K562 (cell line): ENCODE data around the gene TMEM273. TPM values are rescaled to one million over a fixed set of nuclear protein-coding genes. Genes with fewer than 3 reads are reported as not detected.
A peak's percentile ranks its signal among the peaks of the same experiment; 100 is the strongest.

Experiments used
- ATAC-seq: fragments of 200-7000 bp; cut with Tn5 transposase; 3 replicates; pipeline ENCODE4 v1.9.1; 2020; ENCODE audit warnings: moderate library complexity
- BruUV-seq: library from RNA; stranded (reverse); fragments of 400-500 nt; replicated peaks from 2 replicates; lab custom pipeline; 2021; lab: Mats Ljungman, UMichigan
- CTCF ChIA-PET: fragments of 300-600 bp; formaldehyde crosslinking; extraction: SDS; loops from one replicate; lab custom pipeline; 2021; ENCODE audit warnings: low intra/inter-chr PET ratio; lab: Yijun Ruan, JAX
- POLR2A ChIA-PET: fragments of 300-600, 350-650 bp; sonication (Branson Sonifier 250); formaldehyde crosslinking; extraction: SDS; loops from one replicate; lab custom pipeline; 2021; ENCODE audit warnings: antibody characterized with exemption, inconsistent platforms; lab: Yijun Ruan, JAX
- DNase-seq, 4 experiments: peaks; one replicate each; pipeline versions ENCODE4 v3.0.0 to v3.0.0-alpha.2; 2011 to 2018; ENCODE audit warnings: low spot score in 3 of 4, mixed read lengths in 3 of 4; ENCODE audit errors: extremely low read depth in 1 of 4
- FAIRE-seq: peaks from 2 replicates; lab custom pipeline; 2011; peaks lifted over from hg19 to GRCh38; lab: Jason Lieb, UNC
- H2AFZ ChIP-seq: 2 replicates; pipeline ENCODE4 v1.6.0; 2011; ENCODE audit warnings: low read depth, low read length, control low read depth, inconsistent platforms
- H3K27ac ChIP-seq: fragments of 200-600 bp; 3 replicates; pipeline ENCODE4 v1.8.0; 2011; ENCODE audit warnings: low read depth, mild to moderate bottlenecking, control low read depth, inconsistent platforms, low read length, moderate library complexity, mixed read lengths; ENCODE audit errors: extremely low read depth
- H3K27me3 ChIP-seq, 2 experiments: fragments of 300-600 bp in 1 of 2; 2 replicates in 1 of 2; 3 replicates in 1 of 2; pipeline versions ENCODE4 v1.6.0 to v1.8.0; 2011; ENCODE audit warnings: inconsistent platforms in 2 of 2, low read length in 2 of 2, mild to moderate bottlenecking in 1 of 2, mixed read lengths in 1 of 2, moderate library complexity in 1 of 2; ENCODE audit not compliant: control insufficient read depth in 2 of 2, insufficient read depth in 2 of 2
- H3K36me3 ChIP-seq: fragments of 300-600 bp; 3 replicates; pipeline ENCODE4 v1.8.0; 2011; ENCODE audit warnings: mild to moderate bottlenecking, low read length, inconsistent platforms; ENCODE audit not compliant: control insufficient read depth, insufficient read depth
- H3K4me1 ChIP-seq, 2 experiments: fragments of 200-600 bp in 1 of 2; replicated peaks in 1 of 2; 2 replicates in 1 of 2; 3 replicates in 1 of 2; pipeline versions ENCODE4 v1.5.1 to v1.8.0; 2011; ENCODE audit warnings: inconsistent platforms in 2 of 2, low read length in 2 of 2, mild to moderate bottlenecking in 1 of 2, mixed read lengths in 1 of 2, moderate library complexity in 1 of 2; ENCODE audit not compliant: control insufficient read depth in 2 of 2, insufficient read depth in 2 of 2
- H3K4me2 ChIP-seq: 2 replicates; pipeline ENCODE4 v1.6.1; 2011; ENCODE audit warnings: low read length, control low read depth, inconsistent platforms, mixed read lengths; ENCODE audit not compliant: insufficient read depth
- H3K4me3 ChIP-seq: fragments of 200-600 bp; sonication (generic), shearing (Covaris generic); 2 replicates; pipeline ENCODE4 v1.5.1; 2016; ENCODE audit warnings: control low read depth, inconsistent platforms
- H3K79me2 ChIP-seq: fragments of 200-600 bp; 3 replicates; pipeline ENCODE4 v1.8.0; 2011; ENCODE audit warnings: low read length, inconsistent platforms; ENCODE audit not compliant: control insufficient read depth, insufficient read depth
- H3K9ac ChIP-seq, 2 experiments: 2 replicates each; pipeline versions ENCODE4 v1.6.0 to v1.6.1; 2011; ENCODE audit warnings: low read depth in 2 of 2, low read length in 2 of 2, control low read depth in 1 of 2, inconsistent platforms in 1 of 2, mild to moderate bottlenecking in 1 of 2, mixed read lengths in 1 of 2; ENCODE audit not compliant: insufficient read depth in 1 of 2
- H3K9me1 ChIP-seq: one replicate; pipeline ENCODE4 v1.6.0; 2011; ENCODE audit warnings: inconsistent platforms, mild to moderate bottlenecking, low read length, moderate library complexity; ENCODE audit not compliant: control insufficient read depth, insufficient read depth
- H3K9me3 ChIP-seq: replicated peaks from 2 replicates; pipeline ENCODE4 v1.5.1; 2011; ENCODE audit warnings: low read depth, low read length, inconsistent platforms; ENCODE audit not compliant: control insufficient read depth, insufficient read depth
- H4K20me1 ChIP-seq: replicated peaks from 2 replicates; pipeline ENCODE4 v1.6.1; 2011; ENCODE audit warnings: low read length, inconsistent platforms, mixed read lengths; ENCODE audit not compliant: control insufficient read depth, insufficient read depth
- HLTF ChIP-seq: fragments of 450-650 bp; IDR thresholded peaks from 2 replicates; pipeline ENCODE4 v1.6.1; 2016
- MIER1 ChIP-seq: fragments of 450-650 bp; IDR thresholded peaks from 2 replicates; pipeline ENCODE4 v1.6.1; 2016; ENCODE audit warnings: antibody characterized with exemption, mild to moderate bottlenecking, low read depth
- NFIC ChIP-seq: fragments of 450-650 bp; IDR thresholded peaks from 2 replicates; pipeline ENCODE4 v1.6.1; 2017; ENCODE audit warnings: mild to moderate bottlenecking, inconsistent platforms
- TAF7 ChIP-seq: fragments of 450-650 bp; IDR thresholded peaks from 2 replicates; pipeline ENCODE4 v1.6.1; 2016; ENCODE audit warnings: missing genetic modification characterization, missing compliant biosample characterization
- WGBS: fragments of 100-300 bp; shearing (Covaris generic); methylation state at CpG from one replicate; pipeline ENCODE4 v1.1.6; 2016; ENCODE audit warnings: low coverage, mixed read lengths; ENCODE audit not compliant: insufficient coverage; ENCODE audit errors: missing lambda C conversion rate; 5-methylcytosine and 5-hydroxymethylcytosine counted together
- in situ Hi-C: fragments of 300-500 bp; cut with MboI; formaldehyde crosslinking; loops from 4 replicates; pipeline ENCODE4 v1.15.0; 2018; ENCODE audit warnings: inconsistent platforms, mixed read lengths
- intact Hi-C: fragments of 100-400 bp; cut with micrococcal nuclease; formaldehyde crosslinking; loops from 2 replicates; pipeline ENCODE4 v1.14.2; 2022
- polyA plus RNA-seq, 8 experiments: library from polyadenylated mRNA; depleted of rRNA in 4 of 8; stranded (reverse) in 5 of 8; unstranded in 3 of 8; fragments of >200 nt; fragmentation: Nextera tagmentation in 2 of 8; fragmentation: Illumina TruSeq in 1 of 8; extraction: Ambion mirVana in 2 of 8; extraction: Trizol in 1 of 8; gene quantifications; 2 replicates each; pipeline versions ENCODE4 v1.2.1 to v1.2.3, GENCODE V29; 2011 to 2014; ENCODE audit warnings: inconsistent platforms in 1 of 8, missing spikeins in 1 of 8
- total RNA-seq, 7 experiments: library from RNA; depleted of rRNA in 6 of 7; stranded (reverse); fragments of >200 nt in 6 of 7; fragmentation: Illumina TruSeq in 2 of 7; extraction: Trizol in 2 of 7; gene quantifications; 2 replicates each; pipeline versions ENCODE4 v1.2.1 to v1.2.3, GENCODE V29; 2011 to 2021; ENCODE audit warnings: low replicate concordance in 1 of 7

TMEM273 gene
- total and polyA plus RNA-seq, 9 of the 15 experiments (the other 6 are each of a cell fraction or from before 2014, with no cell fraction given) = 39.2 to 131 (median 95.6) TPM

DNA sequence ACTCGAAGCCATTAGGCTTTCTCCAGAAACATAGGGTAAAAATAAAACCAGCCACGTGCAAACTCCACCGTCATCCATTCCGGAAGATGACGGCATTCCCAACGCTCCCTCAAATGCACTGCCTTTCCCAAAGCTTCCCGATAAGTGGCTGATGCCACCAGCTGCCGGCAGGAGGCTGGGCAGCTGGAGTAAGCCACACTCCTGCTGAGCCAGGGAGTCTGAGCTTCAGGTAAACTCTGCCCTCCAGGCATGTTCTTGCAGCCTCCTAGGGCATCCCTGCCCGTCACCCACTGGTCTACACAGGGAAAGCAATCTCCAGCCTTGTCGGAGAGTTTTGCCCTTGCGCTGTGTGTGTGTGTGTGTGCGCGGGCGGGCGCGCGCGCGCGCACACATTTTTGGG, 40.5 kb upstream of the TMEM273 start (continued):
- TF ChIP-seq TAF7 (tag) (no peak), MIER1 (no peak)
- TF ChIP-seq, all 486 proteins: peak for 0

DNA sequence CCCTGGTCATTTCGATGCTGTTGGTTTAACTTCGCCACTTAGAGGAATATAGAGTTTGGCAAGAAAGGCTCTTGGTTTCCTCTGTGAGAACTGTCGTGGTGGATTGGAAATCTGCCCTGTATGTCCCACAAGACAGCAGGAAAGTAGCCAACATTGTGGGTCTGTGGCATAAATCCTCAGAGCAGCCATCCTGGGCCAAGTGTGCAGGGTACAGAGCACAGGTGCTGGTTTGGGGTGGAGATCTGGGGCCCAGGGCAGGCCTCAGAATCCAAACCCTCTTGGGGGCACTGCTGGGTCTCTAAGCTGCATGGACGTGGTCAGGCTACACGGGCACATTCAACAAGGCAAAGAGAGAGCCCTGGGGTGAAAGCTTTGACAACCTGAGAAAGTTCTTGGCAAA, 39.2 kb upstream of the TMEM273 start:
- in situ Hi-C loops = no loop called here
- BruUV-seq = no TSS peak
- no peak overlapping the region for H3K4me2 ChIP-seq
- H2AFZ ChIP-seq = no peak overlapping the region
- peak overlapping the region in 1 of 2 experiments; percentile 14; a peak in 1 of 4 replicates for H3K9ac ChIP-seq
- POLR2A ChIA-PET = interaction anchor here (1.1 kb wide), 1 partner anchor 11 kb away, joined by 3 read pairs; no protein-coding TSS in a partner anchor
- 78% methylated on average over 5 of the region's 5 CpGs for WGBS
- ATAC-seq (no peak), DNase-seq (no peak), FAIRE-seq (no peak)
- CTCF ChIA-PET = no interaction called here
- no peaks in the 10 kb centered on the region for H3K9me3 ChIP-seq
- no peaks in the 10 kb centered on the region for H4K20me1 ChIP-seq
- TF ChIP-seq HLTF = no peak
- no peaks in the 10 kb centered on the region for H3K9me1 ChIP-seq
- intact Hi-C loops = no loop called here
- H3K36me3 ChIP-seq = no peaks in the 10 kb centered on the region
- H3K4me3 ChIP-seq = no peak overlapping the region
- H3K79me2 ChIP-seq = no peaks in the 10 kb centered on the region
- no peaks in the 10 kb centered on the region for H3K27me3 ChIP-seq
- peaks cover 11 to 21% of the 10 kb centered on the region in 2 experiments for H3K4me1 ChIP-seq
- H3K27ac ChIP-seq = no peak overlapping the region

DNA sequence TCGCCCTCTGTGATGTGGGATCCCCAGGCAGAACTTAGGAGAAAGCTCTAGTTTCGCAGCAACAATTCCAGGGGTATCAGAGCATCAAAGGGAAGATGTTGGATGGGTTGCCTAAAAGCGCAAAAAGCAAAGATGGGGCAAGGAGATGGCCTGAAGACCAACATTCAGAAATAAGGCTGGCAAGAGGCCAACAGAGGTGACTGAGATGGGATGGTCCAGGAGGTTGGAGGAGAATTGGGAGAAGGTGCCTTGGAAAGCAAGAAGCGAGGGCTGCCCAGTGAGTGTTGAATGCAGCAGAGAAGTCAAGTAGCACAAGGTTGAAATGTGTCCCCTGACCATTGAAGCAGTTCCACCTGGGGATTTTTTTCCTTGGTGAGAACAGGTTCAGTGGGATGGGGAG, 38.4 kb upstream of the TMEM273 start:
- DNase-seq (no peak), ATAC-seq (no peak), FAIRE-seq (no peak)
- Histone ChIP-seq H3K9me1 (no peaks in the 10 kb centered on the region), H3K4me2 (no peak overlapping the region), H3K4me1 (peaks cover 11 to 21% of the 10 kb centered on the region in 2 experiments), H3K27ac (no peak overlapping the region), H3K9me3 (no peaks in the 10 kb centered on the region), H3K79me2 (no peaks in the 10 kb centered on the region), H3K27me3 (no peaks in the 10 kb centered on the region), H3K9ac (no peak overlapping the region)
- intact Hi-C loops = no loop called here
- TF ChIP-seq MIER1 = no peak
- peak; percentile 87 for TF ChIP-seq NFIC
- TF ChIP-seq, all 486 proteins: peak for 1
- Histone ChIP-seq H3K36me3 (no peaks in the 10 kb centered on the region), H4K20me1 (no peaks in the 10 kb centered on the region), H3K4me3 (no peak overlapping the region), H2AFZ (no peak overlapping the region)
- BruUV-seq = no TSS peak
- WGBS = 90% methylated on average over 4 of the region's 4 CpGs
- in situ Hi-C loops = no loop called here
- ChIA-PET CTCF (no interaction called here), POLR2A (no interaction called here)
